ENCODE measurements around the gene KIDINS220.
A peak's percentile ranks its signal among the peaks of the same experiment; 100 is the strongest.

The KIDINS220 gene

DNA sequence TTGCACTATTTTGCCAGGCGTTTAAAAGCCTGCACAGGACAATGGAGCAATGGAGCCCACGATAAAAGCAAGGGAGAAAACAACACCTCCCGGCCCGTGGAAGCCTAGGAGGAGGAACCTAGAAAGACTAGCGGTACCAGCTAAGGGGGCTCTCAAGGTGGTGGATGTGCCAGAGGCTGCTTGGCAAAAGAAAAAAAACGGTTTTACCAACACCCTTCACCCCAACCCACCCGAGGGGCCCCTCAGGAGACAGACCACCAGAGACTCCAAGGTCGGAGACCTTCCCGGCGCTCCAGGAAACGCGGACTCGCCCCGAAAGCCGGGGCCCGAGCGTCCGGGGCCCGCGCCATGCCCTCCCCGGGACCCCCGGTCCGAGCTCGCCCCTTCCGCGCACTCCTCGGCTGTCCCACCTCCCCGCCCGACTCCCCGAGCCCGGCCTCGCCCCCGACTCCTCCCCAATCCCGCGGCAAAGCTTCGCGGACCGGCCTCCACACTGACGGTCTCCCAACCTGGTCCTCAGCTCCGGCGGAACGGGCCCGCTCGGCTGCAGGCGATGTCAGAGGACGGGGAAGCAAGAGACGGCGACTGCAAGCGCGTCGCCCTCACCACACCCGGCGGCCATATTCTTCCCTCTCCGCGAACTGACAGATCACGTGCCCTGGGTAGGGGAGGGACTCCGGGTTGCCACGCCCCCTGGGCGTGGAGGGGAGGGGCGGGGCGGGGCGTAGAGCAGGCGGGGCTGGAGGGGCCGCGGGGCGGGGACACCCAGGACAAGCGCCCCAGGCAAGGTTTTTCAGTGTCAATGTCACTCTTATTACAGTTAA is at the start of gene KIDINS220:
Gene KIDINS220, minus strand, starts transcription at position 643 of the 824 bp plus-strand sequence. CDS start 10,520 bp downstream, outside the sequence.
- peak; percentile 71 for DNase-seq

- DNase-seq: no peak
Measured at GRCh38 chr2:8886876-8887275, 49.5 kb upstream of the KIDINS220 start.

DNA sequence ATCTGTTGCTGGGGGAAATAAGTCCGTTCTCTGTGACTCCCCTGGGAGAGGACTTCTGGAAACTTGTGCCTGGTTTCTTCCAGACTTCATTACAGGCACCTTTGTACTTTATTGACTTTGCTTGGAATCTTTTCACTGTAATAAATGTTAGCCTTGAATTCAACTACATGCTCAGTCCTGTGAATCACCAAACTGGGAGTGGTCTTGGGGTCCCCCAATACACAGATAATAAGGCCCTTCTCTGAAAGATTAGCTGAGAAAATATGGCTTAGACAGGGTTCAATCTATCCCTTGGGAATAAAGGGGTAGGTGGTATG is 48.7 kb upstream of the KIDINS220 start:
- no peak for DNase-seq

GRCh38 chr2:8885449-8886201 is 48.2 kb upstream of the KIDINS220 start:
- no peak for DNase-seq

GRCh38 chr2:8884812-8885211 is 47.4 kb upstream of the KIDINS220 start:
- DNase-seq: no peak

- no peak for DNase-seq
Measured at GRCh38 chr2:8882094-8882493, 44.7 kb upstream of the KIDINS220 start.

- DNase-seq: no peak
Measured at GRCh38 chr2:8877894-8878293, 40.5 kb upstream of the KIDINS220 start.

DNA sequence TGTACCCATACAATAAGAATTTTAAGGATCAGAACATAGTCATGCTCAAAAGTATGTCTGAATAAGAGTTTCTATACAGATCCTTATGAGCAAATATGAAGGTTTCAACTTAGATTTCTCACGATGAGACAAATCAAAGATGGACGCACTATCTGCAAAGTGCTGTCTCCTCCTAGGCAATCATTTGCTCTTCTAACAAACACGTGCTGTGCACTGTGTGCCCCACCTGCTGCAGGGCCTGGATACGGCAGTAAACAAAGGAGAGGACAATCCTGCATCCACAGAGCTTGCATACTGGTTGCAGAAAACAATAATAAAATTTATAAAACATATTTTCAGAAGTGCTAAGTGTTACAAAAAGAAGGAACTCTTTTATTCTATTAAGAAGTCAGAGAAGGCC is 39.9 kb upstream of the KIDINS220 start:
- DNase-seq: no peak

DNA sequence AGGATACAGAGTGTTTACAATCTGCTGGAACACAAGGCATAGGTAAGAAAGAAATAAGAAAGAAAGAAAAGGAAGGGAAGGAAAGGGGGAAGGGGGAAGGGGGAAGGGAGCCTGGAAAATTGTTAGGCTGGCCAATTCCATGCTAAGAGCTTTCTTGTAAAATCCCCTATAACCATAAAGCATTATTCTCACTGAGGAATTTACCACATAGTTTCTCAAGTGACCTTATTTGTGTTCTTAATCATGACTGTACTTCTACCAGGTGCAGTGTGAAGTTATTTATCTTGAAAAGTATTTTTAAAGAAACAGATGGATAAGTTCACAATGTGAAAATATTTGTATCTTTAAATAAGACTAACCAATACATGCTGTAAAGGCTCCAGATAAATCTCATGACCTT is 39.2 kb upstream of the KIDINS220 start:
- no peak for DNase-seq

- DNase-seq: peak; percentile 74
Measured at GRCh38 chr2:8872821-8873432, 35.5 kb upstream of the KIDINS220 start.

DNA sequence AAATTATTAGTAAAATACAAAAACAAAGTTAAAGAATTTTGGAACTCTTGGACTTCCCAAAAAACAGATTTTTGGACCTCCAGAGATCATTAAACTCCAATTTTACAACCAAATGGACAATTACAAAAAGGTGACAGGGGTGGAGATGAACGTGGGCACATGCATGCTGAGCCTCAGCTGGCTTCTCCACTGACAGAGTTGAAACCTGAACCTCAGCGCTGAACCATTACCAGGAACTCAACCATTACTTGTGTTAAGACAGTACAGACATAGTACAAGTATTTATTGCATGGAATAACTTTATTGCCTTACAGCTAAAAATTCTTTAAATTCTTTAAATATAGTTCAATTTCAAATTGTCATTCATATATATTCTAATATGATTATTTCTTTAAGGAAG is 33.0 kb upstream of the KIDINS220 start:
- DNase-seq: no peak

- no peak for DNase-seq
Measured at GRCh38 chr2:8867363-8867762, 29.9 kb upstream of the KIDINS220 start.

DNA sequence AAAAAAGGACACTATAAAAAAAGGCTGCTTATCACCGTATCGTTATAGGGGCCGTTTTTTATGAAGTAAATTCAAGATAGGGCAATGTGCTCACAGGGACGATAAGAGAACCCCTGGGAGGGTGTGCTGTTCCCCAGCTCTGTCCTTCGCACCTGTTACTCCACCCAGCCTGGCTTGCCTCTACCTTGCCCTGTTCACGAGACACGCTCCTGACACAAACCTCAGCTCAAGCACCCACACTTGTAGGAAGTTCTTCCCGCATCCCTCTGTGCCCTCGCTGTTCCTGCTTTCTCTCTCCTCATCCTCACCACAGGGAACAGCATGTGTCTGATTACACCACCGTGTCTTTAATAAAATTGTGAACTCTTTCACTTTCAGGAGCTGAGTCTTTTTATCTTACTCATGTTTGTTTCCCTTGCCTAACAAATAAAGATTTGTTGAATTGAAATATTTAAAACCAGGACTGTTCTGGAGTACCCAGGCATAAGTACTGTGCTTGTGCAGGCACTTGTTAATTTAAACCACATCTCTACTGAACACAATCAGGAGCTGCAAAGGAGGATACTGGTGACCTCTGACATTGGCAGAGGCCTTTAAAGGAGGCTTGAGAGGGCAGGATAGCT is 26.0 kb upstream of the KIDINS220 start:
- DNase-seq: no peak

- no peak for DNase-seq
Measured at GRCh38 chr2:8862230-8862629, 24.8 kb upstream of the KIDINS220 start.

DNA sequence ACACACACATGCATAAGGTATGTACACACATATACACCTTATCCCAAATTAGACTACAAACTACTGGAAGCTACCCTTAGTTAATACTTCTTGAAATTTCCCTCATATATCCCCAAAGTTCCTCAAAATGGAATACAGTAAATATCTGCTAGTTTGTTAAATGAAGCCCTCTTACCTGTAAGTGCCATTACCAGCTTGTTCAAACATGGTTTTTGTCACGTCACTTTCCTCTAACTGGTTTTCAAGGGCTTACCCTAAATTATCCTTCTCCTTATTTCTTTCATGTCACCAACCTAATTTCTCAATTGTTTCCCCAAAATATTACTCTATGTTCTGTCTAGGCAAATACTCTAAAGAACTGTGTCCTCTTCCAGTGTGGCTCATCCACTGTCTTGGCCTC is 24.4 kb upstream of the KIDINS220 start:
- DNase-seq: no peak

- no peak for DNase-seq
Measured at GRCh38 chr2:8860239-8860638, 22.8 kb upstream of the KIDINS220 start.

- no peak for DNase-seq
Measured at GRCh38 chr2:8858910-8859309, 21.5 kb upstream of the KIDINS220 start.

DNA sequence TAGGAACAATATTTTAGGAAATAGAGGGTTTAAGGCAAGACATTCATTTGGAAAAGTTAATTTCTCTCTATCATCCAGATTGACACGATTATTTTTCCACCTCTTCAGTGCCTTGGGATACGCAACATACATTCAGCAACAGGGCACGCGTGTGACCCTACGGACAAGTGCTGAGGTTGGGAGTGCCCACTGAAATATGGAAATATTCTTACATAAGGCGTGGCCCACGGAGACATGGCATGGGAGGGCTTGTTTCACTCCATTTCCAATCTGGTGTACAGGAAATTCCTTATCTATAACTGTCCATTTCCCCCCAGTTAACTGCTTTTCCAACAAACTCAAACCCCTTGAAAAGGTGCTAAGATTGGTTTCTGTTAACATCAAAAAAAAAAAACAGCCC is 20.9 kb upstream of the KIDINS220 start:
- no peak for DNase-seq

GRCh38 chr2:8857709-8858108 is 20.3 kb upstream of the KIDINS220 start:
- DNase-seq: no peak

GRCh38 chr2:8856176-8856575 is 18.8 kb upstream of the KIDINS220 start:
- no peak for DNase-seq

DNA sequence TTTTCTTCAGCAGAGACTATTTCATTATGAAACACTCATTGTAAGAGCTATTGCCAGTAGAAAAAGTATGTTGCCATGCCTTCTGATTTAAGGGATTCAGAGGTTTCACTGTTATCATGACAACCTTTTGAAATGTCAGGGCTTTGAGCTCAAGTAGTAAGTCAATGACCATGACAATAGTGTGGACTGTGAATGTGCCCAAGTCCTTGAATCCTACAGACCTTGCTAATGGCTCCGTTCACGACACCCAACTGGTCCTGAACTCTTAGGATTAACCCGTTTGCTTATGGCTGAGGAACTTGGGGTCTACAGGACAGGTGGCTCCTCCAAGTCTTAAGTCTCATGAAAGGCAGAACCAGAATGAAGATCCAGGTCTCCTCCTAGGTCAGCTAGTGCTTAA is 17.6 kb upstream of the KIDINS220 start:
- no peak for DNase-seq

DNA sequence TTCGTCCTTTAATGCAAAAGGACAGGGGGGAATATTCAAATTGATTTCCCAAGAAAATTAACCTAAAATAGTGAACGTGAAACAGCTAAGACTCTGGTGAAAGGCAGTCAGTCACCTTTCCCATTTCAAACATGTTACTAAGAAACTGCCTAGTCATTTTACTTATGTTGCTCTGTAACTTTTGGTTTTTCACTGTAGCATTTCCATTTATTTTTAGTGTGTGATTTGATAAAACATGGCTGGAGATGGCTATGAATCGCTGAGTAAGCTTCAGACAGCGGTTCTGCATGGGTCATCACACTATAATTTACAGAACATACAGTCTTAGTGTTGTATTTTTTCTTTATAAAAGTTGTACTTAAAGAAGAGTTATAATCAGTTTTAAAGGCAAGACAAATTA is 16.0 kb upstream of the KIDINS220 start:
- no peak for DNase-seq

DNA sequence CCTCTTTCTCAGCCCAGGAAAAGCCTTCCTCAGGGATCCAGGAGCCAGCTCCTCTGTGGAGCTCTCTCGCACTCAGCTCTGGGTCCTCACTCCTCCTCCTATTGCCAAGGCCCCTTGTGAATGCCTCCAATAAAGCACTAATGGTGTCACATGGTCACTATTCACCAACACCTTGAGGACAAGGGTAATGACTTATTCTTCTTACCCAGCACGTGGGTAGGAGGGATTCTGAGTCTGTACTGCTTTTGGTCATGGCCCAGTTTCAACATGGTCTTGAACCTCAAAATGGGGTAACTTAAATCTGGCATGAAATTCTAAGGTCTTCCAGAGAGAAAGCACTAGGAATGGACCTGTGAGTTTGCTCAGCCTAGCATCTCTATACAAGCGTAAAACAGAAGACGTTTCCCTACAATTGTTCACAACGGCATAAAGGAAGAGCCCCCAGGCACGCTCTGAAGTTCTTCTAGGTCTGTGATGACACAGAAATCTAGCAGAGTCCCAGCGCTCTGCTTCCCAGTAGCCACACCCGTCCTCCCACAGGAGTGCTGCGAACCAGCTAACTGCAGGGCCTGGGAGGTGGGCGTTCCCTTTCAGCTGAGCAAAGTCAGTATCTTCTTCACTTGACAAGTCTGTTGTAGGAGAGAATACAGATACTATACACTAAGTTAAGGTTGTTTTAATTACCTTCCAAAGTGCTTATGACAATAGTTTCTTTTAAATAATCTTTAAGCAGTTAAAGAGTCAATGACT is 14.6 kb upstream of the KIDINS220 start:
- DNase-seq: no peak

Measured in COR-L47 (cell line).